Panc1 (cell line): ENCODE measurements around the gene DBX2.

Experiments
- CTCF ChIP-seq: fragments of 450-650 bp; IDR thresholded peaks from 2 replicates; pipeline ENCODE4 v1.5.1; 2017; ENCODE audit warnings: mild to moderate bottlenecking
- POLR2AphosphoS5 ChIP-seq: IDR thresholded peaks from 2 replicates; pipeline ENCODE4 v1.6.1; 2012; ENCODE audit warnings: mild to moderate bottlenecking, low read depth, low read length, moderate library complexity
- SIN3A ChIP-seq: IDR thresholded peaks from 2 replicates; pipeline ENCODE4 v1.6.1; 2012; ENCODE audit warnings: low read depth, mild to moderate bottlenecking, low read length, moderate library complexity, borderline replicate concordance; ENCODE audit not compliant: insufficient read depth
- TCF7L2 ChIP-seq: IDR thresholded peaks from 2 replicates; pipeline ENCODE4 v1.6.1; 2011; ENCODE audit warnings: mild to moderate bottlenecking, low read depth, low read length, inconsistent platforms
- TF ChIP-seq, protein P1 (sequence below), 2 experiments: IDR thresholded peaks; 2 replicates each; pipeline ENCODE4 v1.6.1; 2011 to 2012; ENCODE audit warnings: low read depth in 2 of 2, control low read depth in 1 of 2, low read length in 1 of 2, mild to moderate bottlenecking in 1 of 2, moderate library complexity in 1 of 2; ENCODE audit not compliant: insufficient read depth in 1 of 2

DNA sequence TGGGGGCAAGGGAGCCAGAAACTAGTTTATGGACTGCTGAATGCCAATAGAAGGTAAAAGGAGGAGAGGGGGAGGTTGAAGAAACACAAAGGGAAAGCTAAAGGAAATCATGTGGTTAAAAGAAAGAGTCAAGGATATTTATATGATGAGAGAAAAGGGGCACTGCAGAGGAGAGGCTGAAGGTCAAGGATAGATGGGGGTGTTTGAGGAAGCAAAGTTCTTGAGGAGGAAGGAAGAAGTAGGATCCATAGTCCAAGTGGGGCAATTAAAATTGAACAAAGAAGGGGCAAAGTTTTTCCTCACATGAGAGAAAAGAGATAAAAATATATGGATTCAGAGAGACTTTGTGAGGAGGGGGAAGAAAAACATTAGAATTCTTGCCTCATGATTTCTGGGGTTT is 10.1 kb upstream of the DBX2 start:
- TF ChIP-seq CTCF (no peak), TCF7L2 (no peak), POLR2AphosphoS5 (no peak), SIN3A (no peak)
- TF ChIP-seq, protein P1, sequence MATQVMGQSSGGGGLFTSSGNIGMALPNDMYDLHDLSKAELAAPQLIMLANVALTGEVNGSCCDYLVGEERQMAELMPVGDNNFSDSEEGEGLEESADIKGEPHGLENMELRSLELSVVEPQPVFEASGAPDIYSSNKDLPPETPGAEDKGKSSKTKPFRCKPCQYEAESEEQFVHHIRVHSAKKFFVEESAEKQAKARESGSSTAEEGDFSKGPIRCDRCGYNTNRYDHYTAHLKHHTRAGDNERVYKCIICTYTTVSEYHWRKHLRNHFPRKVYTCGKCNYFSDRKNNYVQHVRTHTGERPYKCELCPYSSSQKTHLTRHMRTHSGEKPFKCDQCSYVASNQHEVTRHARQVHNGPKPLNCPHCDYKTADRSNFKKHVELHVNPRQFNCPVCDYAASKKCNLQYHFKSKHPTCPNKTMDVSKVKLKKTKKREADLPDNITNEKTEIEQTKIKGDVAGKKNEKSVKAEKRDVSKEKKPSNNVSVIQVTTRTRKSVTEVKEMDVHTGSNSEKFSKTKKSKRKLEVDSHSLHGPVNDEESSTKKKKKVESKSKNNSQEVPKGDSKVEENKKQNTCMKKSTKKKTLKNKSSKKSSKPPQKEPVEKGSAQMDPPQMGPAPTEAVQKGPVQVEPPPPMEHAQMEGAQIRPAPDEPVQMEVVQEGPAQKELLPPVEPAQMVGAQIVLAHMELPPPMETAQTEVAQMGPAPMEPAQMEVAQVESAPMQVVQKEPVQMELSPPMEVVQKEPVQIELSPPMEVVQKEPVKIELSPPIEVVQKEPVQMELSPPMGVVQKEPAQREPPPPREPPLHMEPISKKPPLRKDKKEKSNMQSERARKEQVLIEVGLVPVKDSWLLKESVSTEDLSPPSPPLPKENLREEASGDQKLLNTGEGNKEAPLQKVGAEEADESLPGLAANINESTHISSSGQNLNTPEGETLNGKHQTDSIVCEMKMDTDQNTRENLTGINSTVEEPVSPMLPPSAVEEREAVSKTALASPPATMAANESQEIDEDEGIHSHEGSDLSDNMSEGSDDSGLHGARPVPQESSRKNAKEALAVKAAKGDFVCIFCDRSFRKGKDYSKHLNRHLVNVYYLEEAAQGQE (IDR thresholded peaks at IDR 0.05; ENCODE audit: insufficient read depth in 1 of 2, low read depth in 2 of 2, low read length in 1 of 2), result no peak
